IMR-90 (cell line): Measurements from ENCODE around the gene RDH11. TPM values are rescaled to one million over a fixed set of nuclear protein-coding genes. Genes with fewer than 3 reads are reported as not detected.

Experiments
- ATAC-seq: fragments of 200-7000 bp; cut with Tn5 transposase; 2 replicates; pipeline ENCODE4 v1.9.1; 2020; ENCODE audit warnings: low read depth, mild to moderate bottlenecking, moderate library complexity
- BruUV-seq: library from RNA; stranded (reverse); fragments of 400-500 nt; replicated peaks from 2 replicates; lab custom pipeline; 2021; lab: Mats Ljungman, UMichigan
- CTCF ChIA-PET: fragments of 300-600 bp; formaldehyde crosslinking; extraction: SDS; loops from one replicate; lab custom pipeline; 2021; ENCODE audit warnings: antibody characterized with exemption; lab: Yijun Ruan, JAX
- POLR2A ChIA-PET: fragments of 300-600 bp; sonication (Branson Sonifier 250); formaldehyde crosslinking; loops from one replicate; lab custom pipeline; 2022; ENCODE audit warnings: antibody characterized with exemption; ENCODE audit not compliant: unreplicated experiment; lab: Charles Lee
- DNase-seq: peaks from one replicate; pipeline ENCODE4 v3.0.0; 2013
- H2AFZ ChIP-seq: replicated peaks from 2 replicates; pipeline ENCODE3; 2013; ENCODE audit warnings: low read length, mild to moderate bottlenecking; ENCODE audit not compliant: poor library complexity
- H2AK5ac ChIP-seq: 2 replicates; pipeline ENCODE4 v1.6.1; 2013; ENCODE audit warnings: low read depth, low read length, inconsistent platforms
- H2AK9ac ChIP-seq: replicated peaks from 2 replicates; pipeline ENCODE3; 2013; ENCODE audit warnings: mild to moderate bottlenecking, low read depth, low read length, moderate library complexity; ENCODE audit not compliant: poor library complexity
- H2BK120ac ChIP-seq: 2 replicates; pipeline ENCODE4 v1.6.1; 2013; ENCODE audit warnings: low read depth, low read length, inconsistent platforms
- H2BK15ac ChIP-seq: 3 replicates; pipeline ENCODE4 v1.6.1; 2013; ENCODE audit warnings: low read depth, low read length, inconsistent platforms
- H2BK20ac ChIP-seq: 2 replicates; pipeline ENCODE4 v1.6.1; 2013; ENCODE audit warnings: low read depth, mild to moderate bottlenecking, inconsistent platforms, low read length, moderate library complexity
- H2BK5ac ChIP-seq: 2 replicates; pipeline ENCODE4 v1.6.1; 2013; ENCODE audit warnings: mild to moderate bottlenecking, low read depth, low read length, inconsistent platforms; ENCODE audit not compliant: poor library complexity, severe bottlenecking
- H3K14ac ChIP-seq: replicated peaks from 2 replicates; pipeline ENCODE4 v1.6.1; 2013; ENCODE audit warnings: low read depth, low read length, inconsistent platforms
- H3K18ac ChIP-seq: 2 replicates; pipeline ENCODE4 v1.6.1; 2013; ENCODE audit warnings: low read depth, low read length, control low read depth
- H3K23ac ChIP-seq: 2 replicates; pipeline ENCODE4 v1.6.1; 2013; ENCODE audit warnings: low read depth, low read length, inconsistent platforms
- H3K27ac ChIP-seq: 2 replicates; pipeline ENCODE4 v1.5.1; 2013; ENCODE audit warnings: mild to moderate bottlenecking, control low read depth, low read length; ENCODE audit not compliant: insufficient read depth
- H3K27me3 ChIP-seq: 2 replicates; pipeline ENCODE4 v1.6.1; 2013; ENCODE audit warnings: low read length; ENCODE audit not compliant: control insufficient read depth, insufficient read depth
- H3K36me3 ChIP-seq: 2 replicates; pipeline ENCODE4 v1.6.1; 2013; ENCODE audit warnings: low read length, mixed read lengths; ENCODE audit not compliant: control insufficient read depth, insufficient read depth
- H3K4ac ChIP-seq: 2 replicates; pipeline ENCODE4 v1.6.1; 2013; ENCODE audit warnings: low read depth, low read length, inconsistent platforms
- H3K4me1 ChIP-seq: 2 replicates; pipeline ENCODE4 v1.6.1; 2013; ENCODE audit warnings: low read length, mixed read lengths; ENCODE audit not compliant: control insufficient read depth, insufficient read depth
- H3K4me2 ChIP-seq: 2 replicates; pipeline ENCODE4 v1.6.1; 2013; ENCODE audit warnings: low read depth, mild to moderate bottlenecking, control low read depth, low read length, moderate library complexity
- H3K4me3 ChIP-seq: 2 replicates; pipeline ENCODE4 v1.5.1; 2013; ENCODE audit warnings: low read depth, mild to moderate bottlenecking, control low read depth, low read length, moderate library complexity; ENCODE audit not compliant: insufficient read depth
- H3K56ac ChIP-seq: 2 replicates; pipeline ENCODE4 v1.6.1; 2013; ENCODE audit warnings: low read length, inconsistent platforms; ENCODE audit not compliant: insufficient read depth; ENCODE audit errors: extremely low read depth
- H3K79me1 ChIP-seq, 2 experiments: 2 replicates each; pipeline ENCODE4 v1.6.1; 2013; ENCODE audit warnings: low read length in 2 of 2, inconsistent platforms in 1 of 2, low read depth in 1 of 2
- H3K9ac ChIP-seq: 2 replicates; pipeline ENCODE4 v1.6.1; 2013; ENCODE audit warnings: low read depth, low read length, control low read depth
- H3K9me1 ChIP-seq: 2 replicates; pipeline ENCODE4 v1.6.1; 2013; ENCODE audit warnings: low read length, inconsistent platforms; ENCODE audit not compliant: insufficient read depth
- H3K9me3 ChIP-seq: 2 replicates; pipeline ENCODE4 v1.6.1; 2013; ENCODE audit warnings: low read length; ENCODE audit not compliant: control insufficient read depth, insufficient read depth
- H4K20me1 ChIP-seq: 2 replicates; pipeline ENCODE4 v1.6.1; 2013; ENCODE audit warnings: low read length, inconsistent platforms; ENCODE audit not compliant: insufficient read depth
- H4K5ac ChIP-seq: 2 replicates; pipeline ENCODE4 v1.6.1; 2013; ENCODE audit warnings: mild to moderate bottlenecking, low read depth, low read length, control low read depth
- H4K8ac ChIP-seq, 2 experiments: 2 replicates each; pipeline ENCODE4 v1.6.1; 2013; ENCODE audit warnings: low read depth in 2 of 2, low read length in 2 of 2, control low read depth in 1 of 2, inconsistent platforms in 1 of 2
- H4K91ac ChIP-seq: 2 replicates; pipeline ENCODE4 v1.6.1; 2013; ENCODE audit warnings: low read depth, low read length, inconsistent platforms; ENCODE audit not compliant: insufficient read depth
- BHLHE40 ChIP-seq: fragments of 150-350 bp; IDR thresholded peaks from 2 replicates; pipeline ENCODE4 v1.6.1; 2016; ENCODE audit warnings: mild to moderate bottlenecking, low read depth, low read length
- CEBPB ChIP-seq: IDR thresholded peaks from 2 replicates; pipeline ENCODE4 v1.6.1; 2012; ENCODE audit warnings: low read depth, low read length, improper control_type of control experiment
- CHD1 ChIP-seq: IDR thresholded peaks from 2 replicates; pipeline ENCODE4 v1.6.1; 2012; ENCODE audit warnings: low read depth, low read length, improper control_type of control experiment
- FOS ChIP-seq: fragments of 150-350 bp; IDR thresholded peaks from 2 replicates; pipeline ENCODE4 v1.6.1; 2016; ENCODE audit warnings: low read depth, low read length
- MAFK ChIP-seq: IDR thresholded peaks from 2 replicates; pipeline ENCODE4 v1.6.1; 2012; ENCODE audit warnings: low read depth, low read length, improper control_type of control experiment
- MXI1 ChIP-seq: IDR thresholded peaks from 2 replicates; pipeline ENCODE4 v1.6.1; 2012; ENCODE audit warnings: low read depth, mild to moderate bottlenecking, low read length, moderate library complexity, borderline replicate concordance
- NFE2L2 ChIP-seq: fragments of 150-350 bp; IDR thresholded peaks from 2 replicates; pipeline ENCODE4 v1.6.1; 2016; ENCODE audit warnings: low read depth, mild to moderate bottlenecking, low read length
- RCOR1 ChIP-seq: IDR thresholded peaks from 2 replicates; pipeline ENCODE4 v1.6.1; 2012; ENCODE audit warnings: mild to moderate bottlenecking, low read length, improper control_type of control experiment; ENCODE audit not compliant: insufficient replicate concordance
- RFX5 ChIP-seq: IDR thresholded peaks from 2 replicates; pipeline ENCODE4 v1.8.0; 2012; ENCODE audit warnings: low read depth, mild to moderate bottlenecking, low read length, moderate library complexity
- SMC3 ChIP-seq: fragments of 150-350 bp; IDR thresholded peaks from 2 replicates; pipeline ENCODE4 v1.6.1; 2016; ENCODE audit warnings: low read depth, mild to moderate bottlenecking, antibody characterized with exemption, low read length, moderate library complexity
- USF2 ChIP-seq: fragments of 150-350 bp; IDR thresholded peaks from 2 replicates; pipeline ENCODE4 v1.6.1; 2017; ENCODE audit warnings: mild to moderate bottlenecking, antibody characterized with exemption, low read length, low read depth
- WGBS, 2 experiments: methylation state at CpG; one replicate each; pipeline versions ENCODE4 v1.1.5 to v1.1.7; 2013; ENCODE audit warnings: missing lambda C conversion rate in 2 of 2; ENCODE audit not compliant: insufficient read length in 1 of 2; ENCODE audit errors: extremely low coverage in 2 of 2; 5-methylcytosine and 5-hydroxymethylcytosine counted together
- dilution Hi-C: fragments of 300-500 bp; cut with HindIII; formaldehyde crosslinking; loops from one replicate; pipeline ENCODE4 v1.14.3; 2018; ENCODE audit warnings: low sequenced_read_pairs; ENCODE audit not compliant: unreplicated experiment
- in situ Hi-C: fragments of 300-500 bp; cut with MboI; formaldehyde crosslinking; loops from 3 replicates; pipeline ENCODE4 v1.14.3; 2019; ENCODE audit warnings: low sequenced_read_pairs, inconsistent platforms, mixed read lengths
- intact Hi-C: fragments of 100-400 bp; cut with micrococcal nuclease; formaldehyde crosslinking; loops from 2 replicates; pipeline ENCODE4 v1.10.0; 2022
- polyA plus RNA-seq, 3 experiments: library from polyadenylated mRNA; depleted of rRNA; stranded (reverse); fragments of >200 nt; gene quantifications; 2 replicates each; pipeline ENCODE4 v1.2.3, GENCODE V29; 2012; ENCODE audit warnings: low replicate concordance in 1 of 3
- total RNA-seq: library from RNA; depleted of rRNA; stranded (reverse); fragments of >200 nt; gene quantifications from 2 replicates; pipeline ENCODE4 v1.2.3, GENCODE V29; 2012
- TF ChIP-seq, protein P1 (sequence below): fragments of 150-350 bp; IDR thresholded peaks from 2 replicates; pipeline ENCODE4 v1.6.1; 2016; ENCODE audit warnings: low read depth, mild to moderate bottlenecking, low read length, moderate library complexity, borderline replicate concordance

Gene RDH11
- total and polyA plus RNA-seq, 2 of the 4 experiments (the other 2 are of a cell fraction): 77.3 to 149 TPM

GRCh38 chr14:67675219-67675582, 20.4 kb downstream of the RDH11 start:
- intact Hi-C loops (no loop called here), dilution Hi-C loops (no loop called here), in situ Hi-C loops (no loop called here)
- ATAC-seq (no peak), DNase-seq (no peak)
- Histone ChIP-seq H3K79me1 (peaks cover 24 to 63% of the 10 kb centered on the region in 2 experiments), H4K20me1 (peaks cover 26% of the 10 kb centered on the region), H3K56ac (0 out of 2 replicates have a peak overlapping the region, but pooled peaks have one; percentile 9), H3K27ac (peak overlapping the region; percentile 75), H2BK20ac (no peak overlapping the region), H3K23ac (peak overlapping the region; percentile 65; the same call in 1 of the 2 replicates), H3K14ac (peak overlapping the region; percentile 95), H3K4ac (peak overlapping the region; percentile 93), H2BK120ac (no peak overlapping the region), H3K4me3 (peak overlapping the region; percentile 78), H2BK15ac (no peak overlapping the region), H3K4me1 (peaks cover 3% of the 10 kb centered on the region; the same call in 1 of the 2 replicates), H3K27me3 (no peaks in the 10 kb centered on the region), H3K9me3 (no peaks in the 10 kb centered on the region), H2AK5ac (no peak overlapping the region), H3K9me1 (peaks cover 9% of the 10 kb centered on the region), H4K8ac (peak overlapping the region; percentile 85 to 98; a peak in 3 of 4 replicates), H2AK9ac (peak overlapping the region; percentile 88), H2BK5ac (peak overlapping the region; percentile 46), H3K9ac (peak overlapping the region; percentile 86), H3K36me3 (peaks cover 7% of the 10 kb centered on the region), H2AFZ (peak overlapping the region; percentile 100), H3K4me2 (peak overlapping the region; percentile 81), H3K18ac (no peak overlapping the region), H4K5ac (peak overlapping the region; percentile 36), H4K91ac (no peak overlapping the region)
- TF ChIP-seq USF2 (no peak), CHD1 (no peak), CEBPB (no peak), RCOR1 (no peak), MAFK (no peak), MXI1 (no peak), RFX5 (no peak), SMC3 (no peak), BHLHE40 (no peak), FOS (no peak), NFE2L2 (no peak)
- TF ChIP-seq, protein P1, sequence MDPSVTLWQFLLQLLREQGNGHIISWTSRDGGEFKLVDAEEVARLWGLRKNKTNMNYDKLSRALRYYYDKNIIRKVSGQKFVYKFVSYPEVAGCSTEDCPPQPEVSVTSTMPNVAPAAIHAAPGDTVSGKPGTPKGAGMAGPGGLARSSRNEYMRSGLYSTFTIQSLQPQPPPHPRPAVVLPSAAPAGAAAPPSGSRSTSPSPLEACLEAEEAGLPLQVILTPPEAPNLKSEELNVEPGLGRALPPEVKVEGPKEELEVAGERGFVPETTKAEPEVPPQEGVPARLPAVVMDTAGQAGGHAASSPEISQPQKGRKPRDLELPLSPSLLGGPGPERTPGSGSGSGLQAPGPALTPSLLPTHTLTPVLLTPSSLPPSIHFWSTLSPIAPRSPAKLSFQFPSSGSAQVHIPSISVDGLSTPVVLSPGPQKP: no peak
- no TSS peak for BruUV-seq
- 8% methylated on average over 8 of the region's 16 CpGs; no CpG with 5 or more reads in 1 of the 2 experiments for WGBS, 2 experiments
- POLR2A ChIA-PET: interaction anchor here (0.6 kb wide), 1 partner anchor 41 kb away, joined by 4 read pairs; no protein-coding TSS in a partner anchor
- CTCF ChIA-PET: no interaction called here
